Gastrocnemius medialis (tissue), 4 donors: ENCODE data around the gene LPCAT2. TPM values are rescaled to one million over a fixed set of nuclear protein-coding genes. Genes with fewer than 3 reads are reported as not detected.

Source experiments
- ATAC-seq, 2 donors: fragments of 150-250 bp; one replicate each; pipeline ENCODE4 v1.9.1; 2016
- DNase-seq, 2 donors: peaks; one replicate each; pipeline ENCODE4 v3.0.0-alpha.2; 2019
- H3K27ac ChIP-seq, 4 donors: fragments of 200-600 bp; sonication (generic); 1 replicate in 1 of 4; 2 replicates in 3 of 4; pipeline ENCODE4 v1.5.1; 2016 to 2018; ENCODE audit warnings: mild to moderate bottlenecking in 2 of 4, moderate library complexity in 1 of 4
- H3K27me3 ChIP-seq, 3 donors: fragments of 200-600 bp; sonication (generic) in 2 of 3; 1 replicate in 1 of 3; 2 replicates in 2 of 3; pipeline versions ENCODE4 v1.5.1 to v1.6.0; 2016 to 2019; ENCODE audit warnings: mild to moderate bottlenecking in 1 of 3, moderate library complexity in 1 of 3
- H3K36me3 ChIP-seq, 2 donors: fragments of 200-600 bp; sonication (generic) in 1 of 2; one replicate each; pipeline ENCODE4 v1.5.1; 2017 to 2018
- H3K4me1 ChIP-seq, 2 donors: fragments of 200-600 bp; sonication (generic) in 1 of 2; one replicate each; pipeline ENCODE4 v1.5.1; 2016 to 2017; ENCODE audit warnings: mild to moderate bottlenecking in 2 of 2
- H3K4me3 ChIP-seq, 4 donors: fragments of 200-600 bp; sonication (generic) in 3 of 4; 1 replicate in 1 of 4; 2 replicates in 3 of 4; pipeline ENCODE4 v1.5.1; 2016 to 2019; ENCODE audit warnings: mild to moderate bottlenecking in 2 of 4
- H3K9me3 ChIP-seq, 3 donors: fragments of 200-600 bp; sonication (generic) in 2 of 3; 1 replicate in 1 of 3; 2 replicates in 2 of 3; pipeline ENCODE4 v1.5.1; 2016 to 2019
- POLR2A ChIP-seq, 2 donors: fragments of 450-650 bp; IDR thresholded peaks; one replicate each; pipeline ENCODE4 v1.6.1; 2017; ENCODE audit warnings: antibody characterized with exemption in 2 of 2, mild to moderate bottlenecking in 2 of 2, moderate library complexity in 2 of 2
- in situ Hi-C, 4 donors: fragments of 200-750 bp; cut with MboI; loops; one replicate each; pipeline versions ENCODE4 v1.15.0 to v1.8.0; 2017; ENCODE audit warnings: low sequenced_read_pairs in 4 of 4
- intact Hi-C: fragments of 100-400 bp; cut with DNase I; formaldehyde crosslinking; loops from one replicate; pipeline ENCODE4 v1.15.1; 2023; ENCODE audit warnings: low total_unique reads
- total RNA-seq, 4 donors: library from RNA; depleted of rRNA; stranded (reverse); fragments of >200 nt; gene quantifications; one replicate each; pipeline versions ENCODE4 v1.1.0 to v1.2.3, GENCODE V29; 2016
- TF ChIP-seq, protein P1 (sequence below), 5 experiments: fragments of 450-650 bp in 3 of 5; fragments of 200-600 bp in 2 of 5; sonication (generic) in 2 of 5; IDR thresholded peaks in 4 of 5; conservative IDR thresholded peaks in 1 of 5; 1 replicate in 4 of 5; 2 replicates in 1 of 5; pipeline ENCODE4 v1.5.1; 2016 to 2019; ENCODE audit warnings: antibody characterized with exemption in 5 of 5, mild to moderate bottlenecking in 3 of 5, moderate library complexity in 3 of 5

The LPCAT2 gene
- total RNA-seq, 4 donors from 2014 or later = 1.2 to 6.7 (median 4.7) TPM

DNA sequence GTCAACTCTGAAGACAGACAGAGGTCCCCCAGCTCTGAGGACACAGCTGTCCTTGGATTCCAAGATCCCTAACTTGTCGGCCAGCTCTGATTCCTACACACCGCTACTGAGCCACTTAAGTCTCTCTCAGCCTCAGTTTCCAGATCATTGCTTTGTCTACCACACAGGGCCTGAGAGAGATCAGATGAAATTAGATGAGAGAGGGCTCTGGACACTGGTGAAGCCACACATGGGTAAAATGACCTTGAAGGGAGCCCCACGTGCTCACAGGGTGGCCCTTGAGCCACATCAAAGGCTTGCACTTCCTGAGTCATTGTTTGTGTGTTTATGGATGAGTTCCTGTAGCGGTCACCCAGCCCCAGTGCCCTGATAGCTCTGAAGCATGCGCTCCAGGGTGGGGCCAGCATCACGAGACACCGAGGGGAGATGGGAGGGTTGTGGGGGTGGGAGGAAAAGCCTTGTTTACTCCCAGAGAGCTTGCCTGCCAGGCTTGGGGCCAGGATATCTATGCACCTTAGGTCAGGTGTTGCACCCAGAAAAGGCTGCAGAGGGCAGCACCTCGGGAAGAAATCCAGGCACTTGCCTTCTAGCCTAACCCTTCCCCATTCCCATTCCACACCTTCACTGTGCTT is 114.2 kb downstream of the LPCAT2 start:
- no peaks in the 10 kb centered on the region for H3K27me3 ChIP-seq
- no peaks in the 10 kb centered on the region for H3K4me1 ChIP-seq
- TF ChIP-seq, protein P1, sequence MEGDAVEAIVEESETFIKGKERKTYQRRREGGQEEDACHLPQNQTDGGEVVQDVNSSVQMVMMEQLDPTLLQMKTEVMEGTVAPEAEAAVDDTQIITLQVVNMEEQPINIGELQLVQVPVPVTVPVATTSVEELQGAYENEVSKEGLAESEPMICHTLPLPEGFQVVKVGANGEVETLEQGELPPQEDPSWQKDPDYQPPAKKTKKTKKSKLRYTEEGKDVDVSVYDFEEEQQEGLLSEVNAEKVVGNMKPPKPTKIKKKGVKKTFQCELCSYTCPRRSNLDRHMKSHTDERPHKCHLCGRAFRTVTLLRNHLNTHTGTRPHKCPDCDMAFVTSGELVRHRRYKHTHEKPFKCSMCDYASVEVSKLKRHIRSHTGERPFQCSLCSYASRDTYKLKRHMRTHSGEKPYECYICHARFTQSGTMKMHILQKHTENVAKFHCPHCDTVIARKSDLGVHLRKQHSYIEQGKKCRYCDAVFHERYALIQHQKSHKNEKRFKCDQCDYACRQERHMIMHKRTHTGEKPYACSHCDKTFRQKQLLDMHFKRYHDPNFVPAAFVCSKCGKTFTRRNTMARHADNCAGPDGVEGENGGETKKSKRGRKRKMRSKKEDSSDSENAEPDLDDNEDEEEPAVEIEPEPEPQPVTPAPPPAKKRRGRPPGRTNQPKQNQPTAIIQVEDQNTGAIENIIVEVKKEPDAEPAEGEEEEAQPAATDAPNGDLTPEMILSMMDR (IDR thresholded peaks at IDR 0.05 in 4 of 5, conservative IDR thresholded peaks at IDR 0.05 in 1 of 5) = no peak
- no peak for TF ChIP-seq POLR2A (IDR thresholded peaks at IDR 0.05)
- H3K36me3 ChIP-seq = no peaks in the 10 kb centered on the region
- intact Hi-C loops (no loop called here), in situ Hi-C loops (no loop called here)
- no peak overlapping the region for H3K27ac ChIP-seq
- no peak overlapping the region for H3K4me3 ChIP-seq
- ATAC-seq (no peak), DNase-seq (no peak)
- H3K9me3 ChIP-seq = no peaks in the 10 kb centered on the region

DNA sequence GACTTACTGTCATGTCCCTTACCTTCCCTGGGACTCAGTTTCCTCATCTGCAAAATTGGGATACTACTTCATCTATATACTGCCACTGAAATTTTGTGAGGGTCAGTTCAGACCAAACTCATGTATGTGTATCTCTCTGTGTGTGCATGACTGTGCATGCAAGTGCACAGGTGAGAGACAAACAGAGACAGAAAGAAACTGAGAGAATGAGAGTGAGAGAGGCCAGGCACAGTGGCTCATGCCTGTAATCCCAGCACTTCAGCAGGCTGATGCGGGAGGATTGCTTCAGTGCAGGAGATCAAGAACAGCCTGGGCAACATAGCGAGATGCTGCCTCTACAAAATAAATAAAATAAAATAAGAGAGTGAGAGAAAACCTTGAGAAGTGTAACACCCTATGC is 114.8 kb downstream of the LPCAT2 start:
- H3K27ac ChIP-seq = no peak overlapping the region
- no peaks in the 10 kb centered on the region for H3K4me1 ChIP-seq
- H3K9me3 ChIP-seq = no peaks in the 10 kb centered on the region
- H3K36me3 ChIP-seq = no peaks in the 10 kb centered on the region
- ATAC-seq (no peak), DNase-seq (no peak)
- H3K4me3 ChIP-seq = no peak overlapping the region
- intact Hi-C loops (no loop called here), in situ Hi-C loops (no loop called here)
- no peaks in the 10 kb centered on the region for H3K27me3 ChIP-seq
- TF ChIP-seq POLR2A (IDR thresholded peaks at IDR 0.05) = no peak
- TF ChIP-seq, protein P1 (IDR thresholded peaks at IDR 0.05 in 4 of 5, conservative IDR thresholded peaks at IDR 0.05 in 1 of 5) = no peak

DNA sequence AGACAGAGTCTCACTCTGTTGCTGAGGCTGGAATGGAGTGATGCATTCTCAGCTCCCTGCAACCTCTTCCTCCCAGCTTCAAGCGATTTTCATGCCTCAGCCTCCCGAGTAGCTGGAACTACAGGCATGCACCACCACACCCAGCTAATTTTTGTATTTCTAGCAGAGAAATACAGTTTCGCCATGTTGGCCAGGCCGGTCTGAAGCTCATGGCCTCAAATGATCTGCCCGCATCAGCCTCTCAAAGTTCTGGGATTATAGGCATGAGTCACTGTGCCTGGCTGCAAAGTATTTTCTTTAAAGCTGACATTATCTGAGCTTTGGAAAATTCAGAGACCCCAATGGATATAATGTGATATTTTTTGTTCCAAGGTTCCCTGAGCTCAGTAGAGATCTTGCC is 115.8 kb downstream of the LPCAT2 start:
- Histone ChIP-seq H3K9me3 (no peaks in the 10 kb centered on the region), H3K36me3 (no peaks in the 10 kb centered on the region), H3K27ac (no peak overlapping the region), H3K27me3 (no peaks in the 10 kb centered on the region), H3K4me1 (no peaks in the 10 kb centered on the region), H3K4me3 (no peak overlapping the region)
- no peak for TF ChIP-seq POLR2A (IDR thresholded peaks at IDR 0.05)
- TF ChIP-seq, protein P1 (IDR thresholded peaks at IDR 0.05 in 4 of 5, conservative IDR thresholded peaks at IDR 0.05 in 1 of 5) = no peak
- intact Hi-C loops (no loop called here), in situ Hi-C loops (no loop called here)
- no peak for DNase-seq
- ATAC-seq = no peak

DNA sequence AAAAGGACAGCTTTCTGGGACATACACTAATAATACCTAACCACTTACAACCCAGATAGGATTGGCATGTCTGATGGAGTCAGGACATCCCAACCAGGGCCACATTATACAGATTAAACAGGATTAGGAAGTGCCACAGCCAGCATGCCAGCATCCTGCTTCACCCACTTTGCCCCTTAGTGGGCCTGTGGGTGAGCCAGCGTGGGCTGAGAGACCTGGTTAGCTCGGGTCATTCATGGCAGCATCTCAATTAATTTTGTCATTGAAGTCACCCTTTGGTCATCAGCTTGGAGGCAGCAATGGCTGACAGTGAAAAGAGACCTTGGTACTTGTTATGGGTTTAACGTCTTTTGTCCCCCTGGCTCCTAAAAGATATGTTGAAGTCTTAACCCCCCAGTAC is 117.0 kb downstream of the LPCAT2 start:
- Histone ChIP-seq H3K36me3 (no peaks in the 10 kb centered on the region), H3K4me3 (no peak overlapping the region), H3K4me1 (no peaks in the 10 kb centered on the region), H3K9me3 (no peaks in the 10 kb centered on the region), H3K27me3 (no peaks in the 10 kb centered on the region), H3K27ac (no peak overlapping the region)
- ATAC-seq (no peak), DNase-seq (no peak)
- TF ChIP-seq, protein P1 (IDR thresholded peaks at IDR 0.05 in 4 of 5, conservative IDR thresholded peaks at IDR 0.05 in 1 of 5) = no peak
- no peak for TF ChIP-seq POLR2A (IDR thresholded peaks at IDR 0.05)
- in situ Hi-C loops (no loop called here), intact Hi-C loops (no loop called here)
